OCI-LY3 (cell line): Measurements from ENCODE around the gene ELL3.

Experiments
- H2AFZ ChIP-seq: fragments of 200-600, 300-600 bp; shearing (Covaris generic); 2 replicates; pipeline ENCODE4 v1.6.0; 2014; ENCODE audit warnings: antibody characterized with exemption, low read depth, low read length
- H3K27ac ChIP-seq: fragments of 200-600, 300-600 bp; sonication (generic); 2 replicates; pipeline ENCODE4 v1.5.1; 2014; ENCODE audit warnings: mild to moderate bottlenecking, low read length, moderate library complexity, mixed read lengths
- H3K27me3 ChIP-seq: fragments of 200-600, 300-600 bp; sonication (generic); 2 replicates; pipeline ENCODE4 v1.6.1; 2014; ENCODE audit warnings: low read depth, low read length, mixed read lengths
- H3K36me3 ChIP-seq: fragments of 200-600, 300-600 bp; sonication (generic); replicated peaks from 2 replicates; pipeline ENCODE3; 2014; ENCODE audit warnings: low read depth, low read length, mixed read lengths
- H3K4me1 ChIP-seq: fragments of 300-600, 200-600 bp; sonication (generic); 2 replicates; pipeline ENCODE4 v1.6.1; 2014; ENCODE audit warnings: low read length, mixed read lengths
- H3K4me2 ChIP-seq: fragments of 200-600, 300-600 bp; sonication (generic); 2 replicates; pipeline ENCODE4 v1.6.1; 2014; ENCODE audit warnings: low read length, mixed read lengths
- H3K4me3 ChIP-seq: fragments of 300-600, 200-600 bp; sonication (generic); 2 replicates; pipeline ENCODE4 v1.5.1; 2014; ENCODE audit warnings: antibody characterized with exemption, mild to moderate bottlenecking, low read length, moderate library complexity
- H3K79me2 ChIP-seq: fragments of 300-600, 200-600 bp; shearing (Covaris generic); 2 replicates; pipeline ENCODE4 v1.6.1; 2014; ENCODE audit warnings: mild to moderate bottlenecking, low read length, mixed read lengths
- H3K9ac ChIP-seq: fragments of 300-600, 200-600 bp; shearing (Covaris generic); 2 replicates; pipeline ENCODE4 v1.6.0; 2014; ENCODE audit warnings: mild to moderate bottlenecking, low read length, moderate library complexity
- H3K9me3 ChIP-seq: fragments of 200-600, 300-600 bp; shearing (Covaris generic); 2 replicates; pipeline ENCODE4 v1.6.1; 2014; ENCODE audit warnings: low read length, mixed read lengths; ENCODE audit not compliant: insufficient read depth
- H4K20me1 ChIP-seq: fragments of 200-600, 300-600 bp; sonication (generic); 2 replicates; pipeline ENCODE4 v1.6.1; 2016; ENCODE audit warnings: low read length, mixed read lengths; ENCODE audit not compliant: insufficient read depth
- CTCF ChIP-seq: fragments of 200-600, 300-600 bp; sonication (generic); IDR thresholded peaks from 2 replicates; pipeline ENCODE4 v1.5.1; 2014; ENCODE audit warnings: antibody characterized with exemption, low read length, low read depth
- EZH2phosphoT487 ChIP-seq: fragments of 200-600 bp; shearing (Covaris generic); IDR thresholded peaks from 2 replicates; pipeline ENCODE4 v1.6.1; 2018; ENCODE audit warnings: antibody characterized with exemption, mixed run types, low read depth

The ELL3 gene

GRCh38 chr15:43796566-43796965, 19.8 kb upstream of the ELL3 start:
- H3K4me1 ChIP-seq, result peaks cover 41% of the 10 kb centered on the region
- peaks cover 6% of the 10 kb centered on the region; the same call in 1 of the 2 replicates for H3K9me3 ChIP-seq
- no peak overlapping the region for H2AFZ ChIP-seq
- H3K79me2 ChIP-seq, result peaks cover 52% of the 10 kb centered on the region
- TF ChIP-seq CTCF (no peak), EZH2phosphoT487 (no peak)
- H3K4me2 ChIP-seq, result no peak overlapping the region
- no peaks in the 10 kb centered on the region for H3K27me3 ChIP-seq
- H4K20me1 ChIP-seq, result peaks cover 33% of the 10 kb centered on the region
- no peak overlapping the region for H3K9ac ChIP-seq
- peaks cover 56% of the 10 kb centered on the region for H3K36me3 ChIP-seq
- H3K4me3 ChIP-seq, result no peak overlapping the region
- H3K27ac ChIP-seq, result no peak overlapping the region

GRCh38 chr15:43795997-43796396, 19.2 kb upstream of the ELL3 start:
- Histone ChIP-seq H3K9me3 (peaks cover 6% of the 10 kb centered on the region; the same call in 1 of the 2 replicates), H3K27me3 (no peaks in the 10 kb centered on the region), H3K36me3 (peaks cover 50% of the 10 kb centered on the region), H2AFZ (no peak overlapping the region), H3K4me3 (no peak overlapping the region), H3K4me2 (no peak overlapping the region), H3K79me2 (peaks cover 46% of the 10 kb centered on the region), H3K4me1 (peaks cover 40% of the 10 kb centered on the region), H3K27ac (no peak overlapping the region), H3K9ac (no peak overlapping the region), H4K20me1 (peaks cover 33% of the 10 kb centered on the region)
- TF ChIP-seq CTCF, result no peak
- no peak for TF ChIP-seq EZH2phosphoT487

- Histone ChIP-seq H4K20me1 (peaks cover 33% of the 10 kb centered on the region), H2AFZ (no peak overlapping the region), H3K4me3 (no peak overlapping the region), H3K9me3 (peaks cover 6% of the 10 kb centered on the region; the same call in 1 of the 2 replicates), H3K4me2 (no peak overlapping the region), H3K79me2 (peaks cover 40% of the 10 kb centered on the region), H3K4me1 (peaks cover 39% of the 10 kb centered on the region), H3K27me3 (no peaks in the 10 kb centered on the region), H3K36me3 (peaks cover 47% of the 10 kb centered on the region), H3K9ac (no peak overlapping the region), H3K27ac (no peak overlapping the region)
- TF ChIP-seq EZH2phosphoT487 (no peak), CTCF (no peak)
These were observed 18.4 kb upstream of the ELL3 start for GRCh38 chr15:43795197-43795596.

GRCh38 chr15:43794269-43795037, 17.7 kb upstream of the ELL3 start:
- no peak overlapping the region for H3K9ac ChIP-seq
- peaks cover 33% of the 10 kb centered on the region for H4K20me1 ChIP-seq
- H3K27ac ChIP-seq, result no peak overlapping the region
- peaks cover 39% of the 10 kb centered on the region for H3K36me3 ChIP-seq
- H3K4me3 ChIP-seq, result no peak overlapping the region
- no peak overlapping the region for H3K4me2 ChIP-seq
- no peaks in the 10 kb centered on the region for H3K9me3 ChIP-seq
- TF ChIP-seq CTCF (no peak), EZH2phosphoT487 (no peak)
- no peak overlapping the region for H2AFZ ChIP-seq
- H3K27me3 ChIP-seq, result no peaks in the 10 kb centered on the region
- peaks cover 35% of the 10 kb centered on the region for H3K4me1 ChIP-seq
- peaks cover 35% of the 10 kb centered on the region for H3K79me2 ChIP-seq
